Measurements from ENCODE around the gene TWF2.

TWF2 gene

GRCh38 chr3:52237006-52237656 lies 1.8 kb downstream of the TWF2 start:
- no peak for DNase-seq

GRCh38 chr3:52236424-52236886 lies 2.5 kb downstream of the TWF2 start:
- no peak for DNase-seq

GRCh38 chr3:52234516-52235447 lies 4.2 kb downstream of the TWF2 start:
- DNase-seq = no peak

GRCh38 chr3:52233968-52234367 lies 5.0 kb downstream of the TWF2 start:
- DNase-seq = no peak

DNA sequence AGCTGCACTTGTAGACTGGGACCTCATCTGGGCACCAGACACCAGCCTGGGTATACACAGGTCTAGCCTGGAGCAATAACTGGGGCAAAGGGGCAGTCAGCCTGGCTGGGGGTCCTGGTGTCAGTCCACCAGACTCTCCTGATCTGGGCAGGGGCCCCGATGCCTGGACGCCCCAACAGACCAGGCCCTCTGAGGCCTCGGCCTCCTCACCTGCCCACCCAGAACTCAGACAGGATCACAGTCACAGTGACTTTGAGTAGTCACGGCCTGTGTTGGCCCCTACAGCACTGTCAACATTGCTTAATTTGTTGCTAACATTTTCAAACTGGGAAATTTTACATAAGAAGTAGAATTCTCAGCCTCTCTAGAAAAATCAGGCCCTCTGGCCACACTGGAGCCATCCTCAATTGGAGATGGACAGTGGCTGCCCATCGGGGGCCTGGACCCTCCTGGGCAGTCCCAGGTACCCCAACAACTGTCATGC lies 5.8 kb downstream of the TWF2 start:
- no peak for DNase-seq

DNA sequence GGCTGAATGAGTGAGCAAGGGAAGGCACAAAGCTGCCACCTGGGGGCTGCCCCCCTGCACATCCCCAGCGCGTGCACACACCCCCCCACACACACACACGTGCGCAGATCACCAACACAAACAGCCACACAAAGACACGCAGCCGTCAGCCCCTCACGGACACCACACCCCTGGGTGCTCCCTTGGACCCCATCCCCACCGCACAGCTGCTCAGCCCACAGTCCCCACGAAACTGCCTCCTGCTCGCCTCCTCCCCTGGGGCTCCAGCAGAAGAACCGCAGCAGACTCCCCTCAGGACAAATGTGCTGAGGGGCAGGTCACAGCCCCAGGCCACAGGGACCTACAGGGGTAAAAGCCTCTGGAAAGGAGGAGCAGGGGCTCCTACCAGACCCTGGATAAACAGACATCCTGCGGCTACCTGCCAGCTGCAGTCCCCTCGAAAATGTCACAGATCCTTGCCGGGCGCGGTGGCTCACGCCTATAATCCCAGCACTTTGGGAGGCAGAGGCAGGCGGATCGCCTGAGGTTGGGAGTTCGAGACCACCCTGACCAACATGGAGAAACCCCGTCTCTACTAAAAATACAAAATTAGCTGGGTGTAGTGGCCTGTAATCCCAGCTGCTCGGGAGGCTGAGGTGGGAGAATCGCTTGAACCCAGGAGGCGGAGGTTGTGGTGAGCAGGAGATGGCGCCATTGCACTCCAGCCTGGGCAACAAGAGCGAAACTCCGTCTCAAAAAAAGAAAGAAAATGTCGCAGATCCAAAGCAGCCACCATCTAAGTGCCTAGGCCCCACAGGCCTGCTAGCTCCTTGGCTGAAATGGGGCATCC lies 6.5 kb downstream of the TWF2 start:
- no peak for DNase-seq

GRCh38 chr3:52231502-52232278 lies 7.3 kb downstream of the TWF2 start:
- peak; percentile 25 for DNase-seq

- DNase-seq = no peak
These were observed 8.0 kb downstream of the TWF2 start for GRCh38 chr3:52230889-52231499.

DNA sequence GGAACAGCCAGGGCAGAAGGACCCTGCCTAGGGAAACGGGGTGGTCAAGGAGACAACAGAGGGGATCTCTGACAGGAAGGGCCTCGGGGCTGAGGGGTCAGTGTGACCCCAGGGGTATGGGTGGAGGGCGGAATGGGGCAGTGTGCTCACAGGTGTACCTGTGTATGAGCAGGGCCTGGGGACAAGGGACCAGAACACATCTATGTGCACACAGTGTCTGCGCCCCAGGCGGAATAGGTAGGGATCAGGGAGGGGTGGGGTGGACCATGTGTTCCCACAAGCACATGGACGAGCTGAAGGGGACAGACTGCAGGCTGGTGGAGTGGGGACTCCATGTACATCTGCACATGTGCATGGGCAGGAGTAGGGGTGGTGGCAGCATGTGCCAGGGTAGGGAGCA lies 8.5 kb downstream of the TWF2 start:
- DNase-seq = no peak

DNA sequence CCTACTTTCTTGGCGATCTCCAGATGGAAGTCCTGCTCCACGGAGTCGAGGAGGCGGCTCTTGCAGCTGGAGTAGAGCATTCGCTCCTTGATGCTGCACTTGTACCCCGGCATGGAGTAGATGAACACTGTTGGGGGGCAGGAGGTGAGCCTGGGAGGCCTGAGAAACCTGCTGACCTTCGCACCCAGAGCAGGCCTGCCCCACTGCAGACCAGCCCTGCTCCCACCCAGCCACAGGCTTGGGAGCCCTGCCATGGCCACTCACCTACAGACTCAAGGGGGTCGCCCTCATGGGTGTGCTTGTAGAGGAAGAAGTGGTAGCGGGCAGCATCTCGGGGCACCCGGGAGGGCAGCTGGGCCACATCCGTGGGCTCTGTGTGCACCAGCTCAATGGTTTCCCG lies 9.3 kb downstream of the TWF2 start:
- no peak for DNase-seq

DNA sequence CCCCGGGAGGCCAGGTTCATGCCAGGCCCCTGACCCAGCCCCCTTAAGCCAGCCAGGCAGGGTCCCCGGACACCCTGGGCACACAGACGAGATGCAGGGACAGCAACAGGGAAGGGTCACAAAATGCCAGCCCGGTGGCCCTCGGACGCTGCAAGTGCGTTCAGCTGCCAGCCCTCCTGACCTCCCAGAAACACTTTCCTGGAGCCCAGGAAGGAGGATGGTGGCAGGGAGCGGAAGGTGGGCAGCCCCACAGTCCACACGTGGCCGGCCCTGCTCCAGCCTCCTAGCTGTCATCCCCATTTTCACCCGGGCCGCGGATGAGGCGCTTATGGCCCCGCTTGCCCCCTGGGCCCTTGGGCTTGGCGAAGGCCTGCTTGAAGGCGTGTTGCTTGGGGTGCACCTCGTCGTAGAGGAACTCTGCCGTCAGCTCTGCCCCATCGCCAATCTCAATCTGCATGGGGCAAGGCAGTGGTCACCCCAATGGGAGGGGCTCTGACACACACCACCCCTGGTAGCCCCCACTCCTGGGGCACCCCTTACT lies 10.1 kb downstream of the TWF2 start:
- no peak for DNase-seq

GRCh38 chr3:52228266-52228665 lies 10.7 kb downstream of the TWF2 start:
- no peak for DNase-seq

- DNase-seq = no peak
These were observed 11.2 kb downstream of the TWF2 start for GRCh38 chr3:52227766-52228165.

DNA sequence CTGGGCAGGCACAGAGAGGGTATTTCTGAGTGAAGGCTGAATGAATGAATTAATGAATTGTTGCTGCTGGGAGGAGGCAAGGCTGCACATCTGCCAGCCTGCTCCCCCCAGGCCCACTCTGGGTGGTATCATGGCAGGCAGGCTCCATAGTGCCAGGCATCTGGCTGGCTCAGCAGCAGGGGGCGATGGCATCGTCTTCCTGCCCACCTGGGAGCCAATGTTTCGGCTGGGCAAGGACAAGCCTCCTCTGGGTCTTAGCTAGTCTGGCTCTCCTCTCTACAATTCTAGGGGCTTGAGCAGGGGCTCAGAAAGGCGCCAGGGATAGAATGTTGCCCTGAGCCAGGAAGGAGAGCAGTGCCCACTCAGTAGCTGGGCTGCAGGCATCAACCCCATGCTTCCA lies 11.8 kb downstream of the TWF2 start:
- no peak for DNase-seq

DNA sequence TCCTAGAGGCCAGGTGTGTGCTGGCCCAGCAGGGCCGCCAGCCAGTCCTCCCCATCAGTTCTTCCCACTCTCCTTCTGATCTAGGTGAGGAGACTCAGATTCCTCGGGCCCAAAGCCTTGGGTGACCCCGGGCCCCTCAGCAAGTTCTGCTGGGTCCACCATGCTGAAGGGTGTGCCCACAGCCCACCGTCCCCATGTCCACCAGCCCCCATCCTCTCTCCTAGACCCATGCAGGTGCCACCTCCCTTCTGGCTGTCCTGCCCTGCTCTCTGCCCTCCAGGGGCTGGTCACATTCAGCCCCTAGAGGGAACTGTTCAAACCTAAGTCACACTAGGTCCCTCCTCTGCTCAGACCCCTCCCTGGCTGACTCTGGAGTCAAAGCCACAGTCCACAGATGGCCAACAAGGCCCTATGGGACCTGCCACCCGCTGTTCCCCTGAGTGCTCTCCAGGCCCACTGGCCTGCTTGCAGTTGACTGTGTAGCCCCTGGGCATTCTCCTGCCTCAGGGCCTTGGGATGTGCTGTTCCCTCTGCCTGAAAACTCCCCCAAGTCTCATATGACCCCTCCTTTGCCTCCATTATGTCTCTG lies 12.6 kb downstream of the TWF2 start:
- no peak for DNase-seq

- DNase-seq = no peak
These were observed 13.3 kb downstream of the TWF2 start, which contains the start of gene TLR9 for GRCh38 chr3:52225452-52226228. TSS of gene TLR9 (minus strand) at chr3:52225645. CDS start at chr3:52225529, 116 bp downstream.

GRCh38 chr3:52223449-52224408 lies 15.2 kb downstream of the TWF2 start:
- DNase-seq = no peak

GRCh38 chr3:52222319-52223221 lies 16.4 kb downstream of the TWF2 start:
- DNase-seq = no peak
